Measurements from ENCODE around the gene SLC25A3.

- TF ChIP-seq CTCF (conservative IDR thresholded peaks at IDR 0.05 in 1 of 2, IDR thresholded peaks at IDR 0.05 in 1 of 2; ENCODE audit: extremely low read depth in 1 of 2, insufficient read depth in 1 of 2, low read depth in 1 of 2, low read length in 2 of 2), result no peak
- TF ChIP-seq EZH2 (IDR thresholded peaks at IDR 0.05; ENCODE audit: borderline replicate concordance, low read length), result no peak
Observed at GRCh38 chr12:98595243-98595988, 1.9 kb downstream of the SLC25A3 start.

All from mammary epithelial cell (primary cell).